Keratinocyte (primary cell): ENCODE data around the gene ABCA7.

ENCODE experiments used
- CTCF ChIP-seq, 3 experiments: IDR thresholded peaks in 1 of 3; conservative IDR thresholded peaks in 1 of 3; optimal IDR thresholded peaks in 1 of 3; 2 replicates in 2 of 3; 3 replicates in 1 of 3; pipeline versions ENCODE3 to v1.5.1; 2011; ENCODE audit warnings: low read length in 3 of 3, mild to moderate bottlenecking in 3 of 3, moderate library complexity in 2 of 3, control low read depth in 1 of 3, inconsistent platforms in 1 of 3; ENCODE audit not compliant: insufficient read depth in 2 of 3; ENCODE audit errors: extremely low read depth in 1 of 3
- EZH2 ChIP-seq: IDR thresholded peaks from one replicate; pipeline ENCODE4 v1.6.1; 2012; ENCODE audit warnings: inconsistent platforms, mild to moderate bottlenecking, low read length, moderate library complexity

DNA sequence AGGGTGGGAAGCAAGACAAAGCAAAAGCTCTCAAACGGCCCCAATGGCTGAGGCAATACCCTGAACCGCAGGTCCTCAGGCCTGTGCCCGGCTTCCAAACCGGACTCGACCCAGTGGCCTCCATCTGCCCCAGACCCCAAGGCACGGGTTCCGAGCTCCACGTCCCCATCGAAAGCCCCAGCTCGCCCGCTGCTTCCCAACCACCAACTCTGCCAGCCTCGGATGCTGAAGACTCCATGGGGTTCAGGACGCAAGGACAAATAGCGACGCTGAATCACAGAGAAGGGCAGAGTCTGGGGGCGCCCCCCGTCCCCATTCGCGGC, 54.7 kb downstream of the ABCA7 start:
- no peak for TF ChIP-seq EZH2
- no peak for TF ChIP-seq CTCF (optimal IDR thresholded peaks at IDR 0.05 in 1 of 3, IDR thresholded peaks at IDR 0.05 in 1 of 3, conservative IDR thresholded peaks at IDR 0.05 in 1 of 3; ENCODE audit: extremely low read depth in 1 of 3, insufficient read depth in 2 of 3, low read length in 3 of 3)
